HepG2 (cell line): ENCODE data around the gene TBC1D14. TPM values are rescaled to one million over a fixed set of nuclear protein-coding genes. Genes with fewer than 3 reads are reported as not detected.

Experiments used
- ATAC-seq: fragments of 200-7000 bp; cut with Tn5 transposase; 3 replicates; pipeline ENCODE4 v1.9.1; 2020; ENCODE audit warnings: mild to moderate bottlenecking, moderate library complexity
- BruUV-seq: library from RNA; stranded (reverse); fragments of 400-500 nt; replicated peaks from 2 replicates; lab custom pipeline; 2021; lab: Mats Ljungman, UMichigan
- CTCF ChIA-PET: fragments of 300-600 bp; formaldehyde crosslinking; extraction: SDS; loops from one replicate; lab custom pipeline; 2021; ENCODE audit warnings: low total read pairs, inconsistent platforms, low intra/inter-chr PET ratio; lab: Yijun Ruan, JAX
- POLR2A ChIA-PET: fragments of 350-600 bp; sonication (Branson Sonifier 250); formaldehyde crosslinking; loops from one replicate; lab custom pipeline; 2020; ENCODE audit warnings: antibody characterized with exemption, inconsistent platforms; lab: Yijun Ruan, JAX
- DNase-seq: peaks from one replicate; pipeline ENCODE4 v3.0.0-alpha.2; 2015; ENCODE audit warnings: low spot score
- FAIRE-seq: peaks from 3 replicates; lab custom pipeline; 2011; peaks lifted over from hg19 to GRCh38; lab: Jason Lieb, UNC
- H2AFZ ChIP-seq: one replicate; pipeline ENCODE4 v1.6.1; 2011; ENCODE audit warnings: low read length, inconsistent platforms
- H3K27ac ChIP-seq: fragments of 300-600 bp; 3 replicates; pipeline ENCODE4 v1.8.0; 2011; ENCODE audit warnings: mixed run types, mild to moderate bottlenecking, mixed read lengths, low read length, inconsistent platforms; ENCODE audit not compliant: insufficient read depth; ENCODE audit errors: extremely low read length
- H3K27me3 ChIP-seq, 2 experiments: fragments of 200-600 bp in 1 of 2; 2 replicates in 1 of 2; 3 replicates in 1 of 2; pipeline versions ENCODE4 v1.6.0 to v1.8.0; 2011; ENCODE audit warnings: low read length in 2 of 2, mild to moderate bottlenecking in 2 of 2, moderate library complexity in 2 of 2, inconsistent platforms in 1 of 2; ENCODE audit not compliant: insufficient read depth in 2 of 2, control insufficient read depth in 1 of 2
- H3K36me3 ChIP-seq, 2 experiments: fragments of 200-600 bp in 1 of 2; replicated peaks in 1 of 2; 2 replicates in 1 of 2; 3 replicates in 1 of 2; pipeline versions ENCODE4 v1.5.1 to v1.8.0; 2011; ENCODE audit warnings: low read length in 2 of 2, inconsistent platforms in 1 of 2; ENCODE audit not compliant: insufficient read depth in 2 of 2, control insufficient read depth in 1 of 2
- H3K4me1 ChIP-seq: 2 replicates; pipeline ENCODE4 v1.5.1; 2012; ENCODE audit warnings: low read length, inconsistent platforms; ENCODE audit not compliant: insufficient read depth
- H3K4me2 ChIP-seq: 2 replicates; pipeline ENCODE4 v1.6.0; 2011; ENCODE audit warnings: low read depth, low read length, inconsistent platforms
- H3K4me3 ChIP-seq, 3 experiments: fragments of 200-600 bp in 1 of 3; sonication (generic), shearing (Covaris generic) in 1 of 3; replicated peaks in 1 of 3; 2 replicates each; pipeline ENCODE4 v1.5.1; 2011 to 2016; ENCODE audit warnings: low read length in 3 of 3, inconsistent platforms in 2 of 3, low read depth in 2 of 3, mild to moderate bottlenecking in 2 of 3, control low read depth in 1 of 3, mixed read lengths in 1 of 3; ENCODE audit not compliant: insufficient read depth in 1 of 3
- H3K79me2 ChIP-seq: one replicate; pipeline ENCODE4 v1.6.1; 2011; ENCODE audit warnings: low read length, inconsistent platforms; ENCODE audit not compliant: insufficient read depth
- H3K9ac ChIP-seq: 2 replicates; pipeline ENCODE4 v1.6.0; 2011; ENCODE audit warnings: mild to moderate bottlenecking, low read depth, low read length, inconsistent platforms; ENCODE audit not compliant: insufficient read depth
- H3K9me3 ChIP-seq: 2 replicates; pipeline ENCODE4 v1.5.1; 2012; ENCODE audit warnings: mild to moderate bottlenecking, low read length
- H4K20me1 ChIP-seq: 2 replicates; pipeline ENCODE4 v1.6.0; 2011; ENCODE audit warnings: inconsistent platforms, mild to moderate bottlenecking, low read length, moderate library complexity; ENCODE audit not compliant: insufficient read depth
- DNMT1 ChIP-seq: sonication (generic); formaldehyde crosslinking; IDR thresholded peaks from 2 replicates; pipeline ENCODE4 v1.5.1; 2020; ENCODE audit warnings: mild to moderate bottlenecking, missing genetic modification reagents
- HDAC1 ChIP-seq: sonication (generic); formaldehyde crosslinking; IDR thresholded peaks from 2 replicates; pipeline ENCODE4 v1.5.1; 2020; ENCODE audit warnings: mild to moderate bottlenecking, missing genetic modification reagents
- HNF1B ChIP-seq: sonication (generic); formaldehyde crosslinking; IDR thresholded peaks from 2 replicates; pipeline ENCODE4 v1.5.1; 2020; ENCODE audit warnings: mild to moderate bottlenecking, moderate library complexity, missing genetic modification reagents
- IRF9 ChIP-seq: sonication (generic); formaldehyde crosslinking; IDR thresholded peaks from 2 replicates; pipeline ENCODE4 v1.8.0; 2022; ENCODE audit warnings: missing genetic modification reagents, mild to moderate bottlenecking, borderline replicate concordance
- MTF2 ChIP-seq: sonication (generic); formaldehyde crosslinking; IDR thresholded peaks from 2 replicates; pipeline ENCODE4 v1.5.0; 2020; ENCODE audit warnings: missing genetic modification reagents, borderline replicate concordance
- NAIF1 ChIP-seq: sonication (generic); formaldehyde crosslinking; IDR thresholded peaks from 2 replicates; pipeline ENCODE4 v1.5.0; 2020; ENCODE audit warnings: mild to moderate bottlenecking, missing genetic modification reagents, borderline replicate concordance
- NFE2L2 ChIP-seq: fragments of 150-350 bp; IDR thresholded peaks from 2 replicates; pipeline ENCODE4 v1.6.1; 2014; ENCODE audit warnings: low read length
- NR2F1 ChIP-seq, 2 experiments: fragments of 450-650 bp in 1 of 2; formaldehyde crosslinking in 1 of 2; IDR thresholded peaks; 2 replicates each; pipeline versions ENCODE4 v1.5.0 to v1.6.1; 2016 to 2020; ENCODE audit warnings: mild to moderate bottlenecking in 1 of 2, missing compliant biosample characterization in 1 of 2, missing genetic modification reagents in 1 of 2, moderate library complexity in 1 of 2
- POGK ChIP-seq: sonication (generic); formaldehyde crosslinking; conservative IDR thresholded peaks from 2 replicates; pipeline ENCODE4 v1.8.0; 2022; ENCODE audit warnings: mild to moderate bottlenecking, moderate library complexity, missing genetic modification reagents
- RXRB ChIP-seq: IDR thresholded peaks from 2 replicates; pipeline ENCODE4 v1.6.1; 2016; ENCODE audit warnings: borderline replicate concordance, missing genetic modification reagents, missing compliant biosample characterization
- SNAI1 ChIP-seq: sonication (generic); formaldehyde crosslinking; IDR thresholded peaks from 2 replicates; pipeline ENCODE4 v1.5.0; 2020; ENCODE audit warnings: mild to moderate bottlenecking, missing genetic modification reagents, borderline replicate concordance
- ZMYM3 ChIP-seq: sonication (generic); formaldehyde crosslinking; IDR thresholded peaks from 2 replicates; pipeline ENCODE4 v1.5.1; 2020; ENCODE audit warnings: mild to moderate bottlenecking, missing genetic modification reagents
- ZNF607 ChIP-seq: sonication (generic); formaldehyde crosslinking; IDR thresholded peaks from 2 replicates; pipeline ENCODE4 v1.5.1; 2020; ENCODE audit warnings: missing genetic modification reagents, mild to moderate bottlenecking, borderline replicate concordance
- ZNF770 ChIP-seq: sonication (generic); formaldehyde crosslinking; IDR thresholded peaks from 2 replicates; pipeline ENCODE4 v1.5.0; 2020; ENCODE audit warnings: mild to moderate bottlenecking, missing genetic modification reagents
- ZZZ3 ChIP-seq: sonication (generic); formaldehyde crosslinking; IDR thresholded peaks from 2 replicates; pipeline ENCODE4 v1.4.0; 2020; ENCODE audit warnings: missing genetic modification reagents, mild to moderate bottlenecking, borderline replicate concordance
- WGBS: methylation state at CpG from one replicate; pipeline ENCODE4 v1.1.6; 2017; ENCODE audit warnings: low lambda C conversion rate; 5-methylcytosine and 5-hydroxymethylcytosine counted together
- in situ Hi-C: cut with HindIII; loops from 2 replicates; pipeline ENCODE4 v1.10.0; 2017; ENCODE audit warnings: low pct_unique_long_range_greater_than_20kb; ENCODE audit not compliant: extremely low pct_ligation_motif_present
- intact Hi-C: fragments of 100-400 bp; cut with micrococcal nuclease; formaldehyde crosslinking; loops from one replicate; pipeline ENCODE4 v1.10.0; 2022; ENCODE audit not compliant: unreplicated experiment
- polyA plus RNA-seq, 8 experiments: library from polyadenylated mRNA; depleted of rRNA in 3 of 8; stranded (reverse) in 7 of 8; unstranded in 1 of 8; fragments of >200 nt; fragmentation: Illumina TruSeq in 4 of 8; extraction: Trizol in 4 of 8; gene quantifications; 2 replicates each; pipeline versions ENCODE4 v1.2.1 to v1.2.3, GENCODE V29; 2011 to 2016; ENCODE audit warnings: low read depth in 4 of 8, missing spikeins in 1 of 8, mixed read lengths in 1 of 8; ENCODE audit not compliant: insufficient read depth in 1 of 8
- total RNA-seq, 5 experiments: library from RNA; depleted of rRNA; stranded (reverse); fragments of >200 nt; fragmentation: Illumina TruSeq; extraction: Trizol; gene quantifications; 2 replicates each; pipeline ENCODE4 v1.2.3, GENCODE V29; 2016; ENCODE audit warnings: low read depth in 1 of 5

Gene TBC1D14
- total and polyA plus RNA-seq, 2 of the 13 experiments (the other 11 are each of a cell fraction or from before 2014, with no cell fraction given): 29.5 to 46.5 TPM

GRCh38 chr4:7074426-7074825 lies 164.8 kb downstream of the TBC1D14 start (continued):
- TF ChIP-seq IRF9: no peak
- no peak for TF ChIP-seq NFE2L2

- peaks cover 42% of the 10 kb centered on the region for H3K4me1 ChIP-seq
- H3K4me3 ChIP-seq: peak overlapping the region in 1 of 3 experiments; percentile 36; a peak in 1 of 6 replicates
- ATAC-seq: peak; percentile 60
- no peaks in the 10 kb centered on the region; a peak in 1 of 5 replicates for H3K27me3 ChIP-seq
- ChIA-PET POLR2A (interaction anchor here (0.8 kb wide), 1 partner anchor 9 kb away, joined by 3 read pairs; no protein-coding TSS in a partner anchor), CTCF (no interaction called here)
- in situ Hi-C loops (loop anchor here (10.0 kb wide), 1 partner anchor 171 kb away; the partner anchor contains the start of gene TBC1D14), intact Hi-C loops (no loop called here)
- H3K4me2 ChIP-seq: peak overlapping the region; percentile 41
- no peak overlapping the region for H2AFZ ChIP-seq
- H4K20me1 ChIP-seq: no peaks in the 10 kb centered on the region
- no peaks in the 10 kb centered on the region for H3K9me3 ChIP-seq
- BruUV-seq: no TSS peak
- no peaks in the 10 kb centered on the region for H3K36me3 ChIP-seq
- 28% methylated on average over 5 of the region's 25 CpGs for WGBS
- no peak for FAIRE-seq
- no peaks in the 10 kb centered on the region for H3K79me2 ChIP-seq
- H3K27ac ChIP-seq: no peak overlapping the region
- no peak overlapping the region for H3K9ac ChIP-seq
- DNase-seq: peak; percentile 52
- TF ChIP-seq ZNF770 (CRISPR knock-in tag) (no peak), ZMYM3 (CRISPR knock-in tag) (peak; percentile 83), MTF2 (no peak), HDAC1 (CRISPR knock-in tag) (peak; percentile 26; the same call in 1 of the 2 replicates), ZZZ3 (CRISPR knock-in tag) (no peak), NR2F1 (CRISPR knock-in tag; IDR thresholded peaks at IDR 0.05) (no peak), RXRB (CRISPR knock-in tag) (no peak), HNF1B (CRISPR knock-in tag) (no peak), SNAI1 (CRISPR knock-in tag) (no peak), POGK (no peak), ZNF607 (CRISPR knock-in tag) (no peak), DNMT1 (no peak), NAIF1 (no peak)
These were observed 166.5 kb downstream of the TBC1D14 start for GRCh38 chr4:7075962-7076695.
